Epithelial cell of proximal tubule (primary cell): ENCODE data around the gene MYO1D. TPM values are rescaled to one million over a fixed set of nuclear protein-coding genes. Genes with fewer than 3 reads are reported as not detected.
"Not testable (repeated sequence)": the region's sequence is repeated elsewhere in the genome, so short reads cannot be mapped to it uniquely, and the experiment has no call there.

Experiments used
- DNase-seq: peaks from one replicate; pipeline ENCODE4 v3.0.0-alpha.2; 2011; ENCODE audit warnings: low read depth
- H3K4me3 ChIP-seq: 2 replicates; pipeline ENCODE4 v1.5.1; 2011; ENCODE audit warnings: low read depth, mild to moderate bottlenecking, low read length
- CTCF ChIP-seq: conservative IDR thresholded peaks from 2 replicates; pipeline ENCODE4 v1.5.1; 2012; ENCODE audit warnings: low read depth, mild to moderate bottlenecking, low read length
- total RNA-seq: library from RNA; depleted of rRNA; stranded (reverse); fragments of >200 nt; gene quantifications from 2 replicates; pipeline ENCODE4 v1.2.3, GENCODE V29; 2015

Gene MYO1D
- total RNA-seq, 1 donor from 2014 or later = 54.4 TPM

GRCh38 chr17:32894245-32894644 is 17.3 kb upstream of the MYO1D start:
- H3K4me3 ChIP-seq = no peak overlapping the region
- no peak for TF ChIP-seq CTCF
- DNase-seq = no peak

DNA sequence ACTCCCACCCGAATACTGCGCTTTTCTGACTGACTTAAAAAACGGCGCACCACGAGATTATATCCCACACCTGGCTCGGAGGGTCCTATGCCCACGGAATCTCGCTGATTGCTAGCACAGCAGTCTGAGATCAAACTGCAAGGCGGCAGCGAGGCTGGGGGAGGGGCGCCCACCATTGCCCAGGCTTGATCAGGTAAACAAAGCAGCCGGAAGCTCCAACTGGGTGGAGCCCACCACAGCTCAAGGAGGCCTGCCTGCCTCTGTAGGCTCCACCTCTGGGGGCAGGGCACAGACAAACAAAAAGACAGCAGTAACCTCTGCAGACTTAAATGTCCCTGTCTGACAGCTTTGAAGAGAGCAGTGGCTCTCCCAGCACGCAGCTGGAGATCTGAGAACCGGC is 10.5 kb upstream of the MYO1D start:
- not testable (repeated sequence) for H3K4me3 ChIP-seq, DNase-seq

DNA sequence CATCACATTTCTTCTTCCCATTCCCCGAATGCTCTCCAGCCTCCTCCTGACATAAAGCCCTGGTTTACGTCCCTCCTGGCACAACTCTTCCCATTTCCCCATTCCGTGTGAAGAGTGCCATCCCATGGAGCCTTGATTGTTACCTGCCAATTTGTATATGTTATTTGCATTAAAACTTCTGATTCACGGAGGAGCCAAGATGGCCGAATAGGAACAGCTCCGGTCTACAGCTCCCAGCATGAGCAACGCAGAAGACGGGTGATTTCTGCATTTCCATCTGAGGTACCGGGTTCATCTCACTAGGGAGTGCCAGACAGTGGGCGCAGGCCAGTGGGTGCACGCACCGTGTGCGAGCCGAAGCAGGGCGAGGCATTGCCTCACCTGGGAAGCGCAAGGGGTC is 10.0 kb upstream of the MYO1D start:
- DNase-seq, H3K4me3 ChIP-seq: not testable (repeated sequence)

DNA sequence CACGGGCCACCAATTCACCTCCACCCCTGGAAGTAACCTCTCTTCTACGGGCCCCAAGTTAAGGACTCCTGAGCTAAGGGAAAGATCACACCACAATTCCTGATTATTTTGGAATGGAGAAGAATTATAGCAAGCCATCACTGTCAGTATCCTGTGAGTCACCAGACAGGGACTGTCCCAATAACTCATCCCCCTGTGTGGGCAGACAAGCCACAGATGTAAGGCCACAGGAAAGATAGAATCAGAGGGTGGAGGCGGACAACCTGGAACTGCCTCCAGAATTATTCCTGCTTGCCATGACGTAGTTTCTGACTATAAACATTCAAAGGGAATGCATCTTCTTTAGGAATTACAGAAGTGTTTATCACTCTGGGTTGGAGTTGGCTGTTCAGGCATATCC is 5.8 kb upstream of the MYO1D start:
- no peak for TF ChIP-seq CTCF
- no peak overlapping the region for H3K4me3 ChIP-seq
- DNase-seq = no peak

GRCh38 chr17:32882029-32882428 is 5.1 kb upstream of the MYO1D start:
- no peak overlapping the region for H3K4me3 ChIP-seq
- no peak for TF ChIP-seq CTCF
- no peak for DNase-seq

DNA sequence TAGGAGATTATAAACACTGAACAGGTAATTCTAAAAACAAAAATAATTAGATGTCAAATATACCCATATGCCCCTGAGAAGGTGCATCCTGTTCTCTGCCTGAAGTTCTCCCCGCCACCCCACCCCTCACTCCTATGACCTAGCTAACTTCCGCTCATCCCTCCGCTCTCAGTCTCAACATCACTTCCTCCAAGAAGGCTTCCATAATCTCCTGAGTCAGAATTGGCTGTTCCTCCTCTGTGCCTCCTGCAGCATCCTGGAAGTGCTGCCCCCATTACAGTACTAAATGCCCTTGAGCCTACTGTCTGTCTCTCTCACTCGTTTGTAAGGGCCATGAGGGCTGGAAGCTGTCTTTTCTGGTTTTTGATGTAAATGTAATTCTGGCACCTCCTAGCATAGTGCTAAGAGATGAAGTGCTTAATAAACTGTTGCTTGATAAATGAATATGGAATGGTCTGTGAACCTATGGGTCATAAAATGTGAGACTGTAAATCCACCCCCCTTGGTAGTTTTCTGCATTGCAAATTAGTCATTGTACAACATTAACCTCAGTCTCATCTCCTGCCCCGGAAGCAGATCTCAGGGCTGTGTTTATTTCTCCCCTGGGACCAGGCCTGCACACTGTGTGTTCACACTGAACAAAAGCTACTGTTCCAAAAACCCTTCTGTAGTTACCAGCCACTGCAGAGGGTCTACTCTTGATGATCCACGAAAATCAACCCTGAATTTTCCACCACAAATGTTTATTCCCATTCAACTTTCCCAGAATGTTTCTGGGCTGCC is 3.9 kb upstream of the MYO1D start:
- no peak overlapping the region for H3K4me3 ChIP-seq
- no peak for DNase-seq
- TF ChIP-seq CTCF = no peak

- TF ChIP-seq CTCF = no peak
- no peak for DNase-seq
- H3K4me3 ChIP-seq = no peak overlapping the region
Measured at GRCh38 chr17:32879134-32879533, 2.2 kb upstream of the MYO1D start.

DNA sequence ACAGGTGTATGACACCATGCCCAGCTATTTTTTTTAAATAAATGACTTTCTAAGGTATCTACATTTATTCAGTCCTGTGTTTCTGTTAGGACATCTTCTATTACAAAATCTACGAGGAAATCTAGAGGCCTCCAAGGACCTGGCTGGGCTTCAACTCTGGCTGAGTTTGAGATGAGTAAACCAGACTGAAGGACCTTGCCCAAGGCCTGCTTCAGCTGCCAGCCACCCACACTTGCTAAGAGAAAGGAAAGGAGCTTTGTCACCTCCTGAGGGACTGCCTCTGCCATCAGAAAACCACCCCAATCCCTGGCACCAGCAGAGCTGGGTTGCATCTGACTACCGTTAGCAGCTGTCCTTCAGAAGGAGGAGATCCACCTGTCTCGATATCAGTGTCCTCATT is 1.3 kb upstream of the MYO1D start:
- DNase-seq = no peak
- H3K4me3 ChIP-seq = no peak overlapping the region
- TF ChIP-seq CTCF = no peak
